ENCODE data around the gene ELOVL2. TPM values are rescaled to one million over a fixed set of nuclear protein-coding genes. Genes with fewer than 3 reads are reported as not detected.

ELOVL2 gene
- total and polyA plus RNA-seq, 4 donors = 0.16 to 2.8 (median 0.24) TPM

GRCh38 chr6:10979603-10980002 is 64.5 kb downstream of the ELOVL2 start:
- H3K4me1 ChIP-seq (ENCODE audit: control insufficient read depth in 5 of 5, insufficient read depth in 5 of 5, low read length in 5 of 5) = no peaks in the 10 kb centered on the region
- TF ChIP-seq CTCF (IDR thresholded peaks at IDR 0.05; ENCODE audit: control extremely low read depth, extremely low read depth) = no peak
- H3K4me3 ChIP-seq = no peak overlapping the region
- no peak overlapping the region for H3K27ac ChIP-seq (ENCODE audit: low read depth in 1 of 2, low read length in 1 of 2)
- no peaks in the 10 kb centered on the region for H3K36me3 ChIP-seq (ENCODE audit: control insufficient read depth in 4 of 4, insufficient read depth in 4 of 4, low read length in 4 of 4)
- H3K27me3 ChIP-seq (ENCODE audit: control insufficient read depth in 3 of 3, insufficient read depth in 3 of 3, low read length in 2 of 3) = no peaks in the 10 kb centered on the region
- DNase-seq = no peak
- ATAC-seq (ENCODE audit: insufficient read depth, low FRiP score) = no peak
- no peaks in the 10 kb centered on the region for H3K9me3 ChIP-seq (ENCODE audit: control insufficient read depth in 4 of 4, insufficient read depth in 3 of 4, low read length in 3 of 4)
- H3K9ac ChIP-seq (ENCODE audit: insufficient read depth in 1 of 2, low read length in 2 of 2) = no peak overlapping the region
- WGBS, 2 donors = 71 to 88% methylated on average over 1 of the region's 1 CpG

GRCh38 chr6:10977231-10977968 is 66.7 kb downstream of the ELOVL2 start:
- Histone ChIP-seq H3K36me3 (ENCODE audit: control insufficient read depth in 4 of 4, insufficient read depth in 4 of 4, low read length in 4 of 4) (no peaks in the 10 kb centered on the region), H3K27me3 (ENCODE audit: control insufficient read depth in 3 of 3, insufficient read depth in 3 of 3, low read length in 2 of 3) (no peaks in the 10 kb centered on the region), H3K4me3 (peak overlapping the region; percentile 13), H3K9ac (ENCODE audit: insufficient read depth in 1 of 2, low read length in 2 of 2) (no peak overlapping the region), H3K9me3 (ENCODE audit: control insufficient read depth in 4 of 4, insufficient read depth in 3 of 4, low read length in 3 of 4) (no peaks in the 10 kb centered on the region), H3K27ac (ENCODE audit: low read depth in 1 of 2, low read length in 1 of 2) (no peak overlapping the region), H3K4me1 (ENCODE audit: control insufficient read depth in 5 of 5, insufficient read depth in 5 of 5, low read length in 5 of 5) (no peaks in the 10 kb centered on the region)
- ATAC-seq (ENCODE audit: insufficient read depth, low FRiP score) (no peak), DNase-seq (no peak)
- no peak for TF ChIP-seq CTCF (IDR thresholded peaks at IDR 0.05; ENCODE audit: control extremely low read depth, extremely low read depth)
- WGBS, 2 donors = 94 to 96% methylated on average over 5 of the region's 5 CpGs

GRCh38 chr6:10976571-10976970 is 67.5 kb downstream of the ELOVL2 start:
- no peak for TF ChIP-seq CTCF (IDR thresholded peaks at IDR 0.05; ENCODE audit: control extremely low read depth, extremely low read depth)

GRCh38 chr6:10972196-10972595 is 71.9 kb downstream of the ELOVL2 start:
- no peak for DNase-seq
- no peak overlapping the region for H3K27ac ChIP-seq (ENCODE audit: low read depth in 1 of 2, low read length in 1 of 2)
- no peaks in the 10 kb centered on the region for H3K36me3 ChIP-seq (ENCODE audit: control insufficient read depth in 4 of 4, insufficient read depth in 4 of 4, low read length in 4 of 4)
- H3K4me3 ChIP-seq = no peak overlapping the region
- no peaks in the 10 kb centered on the region for H3K27me3 ChIP-seq (ENCODE audit: control insufficient read depth in 3 of 3, insufficient read depth in 3 of 3, low read length in 2 of 3)
- TF ChIP-seq CTCF (IDR thresholded peaks at IDR 0.05; ENCODE audit: control extremely low read depth, extremely low read depth) = no peak
- no peak for ATAC-seq (ENCODE audit: insufficient read depth, low FRiP score)
- peaks cover 0 to 4% (median 3%) of the 10 kb centered on the region in 4 donors for H3K9me3 ChIP-seq (ENCODE audit: control insufficient read depth in 4 of 4, insufficient read depth in 3 of 4, low read length in 3 of 4)
- H3K4me1 ChIP-seq (ENCODE audit: control insufficient read depth in 5 of 5, insufficient read depth in 5 of 5, low read length in 5 of 5) = no peaks in the 10 kb centered on the region
- H3K9ac ChIP-seq (ENCODE audit: insufficient read depth in 1 of 2, low read length in 2 of 2) = no peak overlapping the region
- 93 to 98% methylated on average over 3 of the region's 3 CpGs for WGBS, 2 donors

More at GRCh38 chr6:10976571-10976970, 67.5 kb downstream of the ELOVL2 start:
- Histone ChIP-seq H3K9ac (ENCODE audit: insufficient read depth in 1 of 2, low read length in 2 of 2) (no peak overlapping the region), H3K27ac (ENCODE audit: low read depth in 1 of 2, low read length in 1 of 2) (no peak overlapping the region), H3K4me1 (ENCODE audit: control insufficient read depth in 5 of 5, insufficient read depth in 5 of 5, low read length in 5 of 5) (no peaks in the 10 kb centered on the region), H3K4me3 (no peak overlapping the region), H3K27me3 (ENCODE audit: control insufficient read depth in 3 of 3, insufficient read depth in 3 of 3, low read length in 2 of 3) (no peaks in the 10 kb centered on the region), H3K36me3 (ENCODE audit: control insufficient read depth in 4 of 4, insufficient read depth in 4 of 4, low read length in 4 of 4) (no peaks in the 10 kb centered on the region), H3K9me3 (ENCODE audit: control insufficient read depth in 4 of 4, insufficient read depth in 3 of 4, low read length in 3 of 4) (no peaks in the 10 kb centered on the region)
- no peak for DNase-seq
- no peak for ATAC-seq (ENCODE audit: insufficient read depth, low FRiP score)
- 84 to 94% methylated on average over 6 of the region's 6 CpGs for WGBS, 2 donors
